NCI-H2107 treated with DMSO at 0.1 percent for 48 hours (cell line): ENCODE data around the gene CLEC1B.
"Not testable (repeated sequence)": the region's sequence is repeated elsewhere in the genome, so short reads cannot be mapped to it uniquely, and the experiment has no call there.

Experiments used
- DNase-seq: peaks from one replicate; lab custom pipeline; 2025; ENCODE audit not compliant: unreplicated experiment; lab: John Stamatoyannopoulos, UW

CLEC1B gene

DNA sequence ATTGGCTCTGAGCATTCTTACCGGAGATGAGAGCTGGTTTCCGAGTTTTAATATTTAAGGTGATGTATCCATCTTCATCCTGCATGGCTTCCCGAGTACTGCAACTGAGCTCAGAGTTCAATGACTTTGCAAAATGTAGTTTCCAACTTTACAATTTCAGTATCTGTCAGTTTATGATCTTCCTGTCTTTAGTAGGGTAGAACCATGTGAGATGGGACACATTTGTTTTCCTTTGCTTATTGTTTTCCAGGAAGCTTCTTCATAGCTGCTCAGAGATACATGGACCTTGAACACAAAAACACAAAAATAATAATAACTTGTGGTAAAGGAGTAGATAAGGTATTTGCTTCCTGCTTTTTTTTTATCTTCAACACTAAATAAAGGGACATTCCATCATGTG is at the start of gene CLEC1B:
TSS of gene CLEC1B (minus strand) at position 106 of the 400 bp plus-strand sequence. CDS start at position 85, 21 bp downstream.
- DNase-seq, result no peak

DNA sequence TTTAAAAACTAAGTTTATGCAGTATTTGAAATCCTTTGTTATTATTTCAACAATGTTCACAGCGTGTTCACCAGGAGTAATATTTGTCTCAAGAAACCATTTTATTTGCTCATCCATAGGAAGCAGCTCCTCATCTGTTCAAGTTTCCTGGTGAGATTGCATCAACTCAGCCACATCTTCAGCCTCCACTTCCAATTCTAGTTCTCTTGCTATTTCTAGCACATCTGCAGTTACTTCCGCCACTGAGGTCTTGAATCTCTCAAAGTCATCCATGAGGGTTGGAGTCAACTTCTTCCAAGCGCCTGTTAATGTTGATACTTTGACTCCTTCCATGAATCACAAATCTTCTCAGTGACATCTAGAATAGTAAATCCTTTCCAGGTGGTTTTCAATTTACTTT is 49.6 kb upstream of the CLEC1B start:
- no peak for DNase-seq

DNA sequence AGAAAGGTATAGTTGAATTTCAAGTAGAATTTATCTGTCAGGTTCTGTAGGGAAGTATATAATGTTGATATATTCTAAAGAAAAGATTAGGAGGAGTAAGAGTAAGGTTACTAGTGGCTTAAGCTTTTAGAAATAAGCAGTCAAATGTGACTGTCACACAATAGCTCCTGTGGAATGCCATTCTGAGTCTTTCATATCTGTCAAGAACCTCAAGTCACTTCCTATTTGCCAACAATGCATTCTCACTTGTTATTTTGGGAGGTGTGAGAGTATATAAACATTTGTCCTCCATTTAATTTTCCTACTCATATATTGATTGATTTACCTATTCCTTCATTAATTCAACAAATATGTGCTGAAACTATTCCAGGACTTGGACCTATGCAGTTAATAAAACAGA is 43.2 kb upstream of the CLEC1B start:
- no peak for DNase-seq

DNA sequence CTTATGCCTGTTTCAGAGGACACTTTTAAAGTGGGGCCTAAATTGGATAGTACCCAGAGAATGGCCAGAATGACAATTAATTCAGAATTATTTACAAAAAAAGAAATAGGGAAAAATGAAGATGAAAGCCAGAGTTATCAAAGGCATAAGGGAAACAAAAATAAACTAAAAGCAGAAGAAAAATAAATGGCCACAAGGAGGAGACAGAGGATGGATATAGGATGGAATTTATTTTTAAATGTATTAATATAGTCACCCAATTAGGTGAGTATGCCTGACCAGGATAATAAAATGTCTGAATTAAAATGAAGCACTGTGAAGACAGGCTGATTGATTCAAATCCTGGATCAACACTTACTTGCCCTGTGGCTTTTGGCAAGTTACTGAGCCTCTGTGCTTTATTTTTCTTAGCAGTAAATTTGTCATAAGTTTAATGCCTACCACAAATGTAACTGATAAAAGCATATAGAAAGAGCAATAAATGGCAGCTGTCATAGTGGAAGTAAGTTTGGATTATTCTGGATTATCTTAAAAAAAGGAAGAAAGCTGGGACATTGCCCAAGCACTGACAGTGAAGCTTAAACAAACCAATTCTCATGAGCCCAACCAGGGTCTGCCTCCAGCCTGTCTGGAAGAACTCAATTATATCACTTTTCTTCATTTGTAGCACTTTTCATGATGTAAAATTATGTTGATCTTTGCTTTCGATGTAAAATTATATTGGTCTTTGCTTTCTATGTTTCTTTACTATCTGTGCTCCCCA is 35.0 kb upstream of the CLEC1B start:
- DNase-seq, result no peak

DNA sequence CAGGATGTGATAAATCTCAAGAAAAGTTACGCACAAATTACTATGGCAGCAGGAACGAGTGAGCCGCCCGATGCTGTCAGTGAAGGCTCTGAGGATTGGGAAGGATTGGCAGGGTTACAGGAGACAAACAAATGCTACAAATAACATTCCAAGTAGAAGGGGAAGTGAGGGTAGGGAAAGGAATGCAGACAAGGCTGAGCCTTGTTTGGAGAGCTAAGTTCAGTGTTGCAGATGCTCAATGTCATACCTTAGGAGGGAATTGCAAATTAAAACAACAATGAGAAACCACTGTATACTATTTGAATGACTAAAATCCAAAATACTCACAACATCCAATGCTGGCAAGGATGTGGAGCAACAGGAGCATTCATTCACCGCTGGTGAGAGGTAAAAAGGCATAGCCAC is 32.9 kb upstream of the CLEC1B start:
- DNase-seq, result no peak

DNA sequence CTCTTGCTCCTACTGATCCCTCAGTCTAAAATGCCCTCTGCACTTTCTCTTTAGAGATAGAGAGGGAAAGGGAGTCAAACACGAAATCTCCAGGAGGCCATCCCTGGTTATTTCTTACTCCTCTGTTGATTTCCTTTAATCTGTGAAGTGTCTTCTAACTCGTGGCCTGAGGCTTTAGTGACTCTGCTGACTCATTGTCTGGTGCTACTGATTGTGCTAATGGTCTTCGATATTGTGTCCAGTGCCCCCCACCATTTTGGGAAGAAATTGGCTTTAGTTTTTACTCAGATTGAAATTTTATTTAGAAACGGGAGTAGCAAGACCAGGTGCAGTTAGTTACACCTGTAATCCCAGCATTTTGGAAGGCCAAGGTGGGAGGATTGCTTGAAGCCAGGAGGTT is 32.4 kb upstream of the CLEC1B start:
- no peak for DNase-seq

DNA sequence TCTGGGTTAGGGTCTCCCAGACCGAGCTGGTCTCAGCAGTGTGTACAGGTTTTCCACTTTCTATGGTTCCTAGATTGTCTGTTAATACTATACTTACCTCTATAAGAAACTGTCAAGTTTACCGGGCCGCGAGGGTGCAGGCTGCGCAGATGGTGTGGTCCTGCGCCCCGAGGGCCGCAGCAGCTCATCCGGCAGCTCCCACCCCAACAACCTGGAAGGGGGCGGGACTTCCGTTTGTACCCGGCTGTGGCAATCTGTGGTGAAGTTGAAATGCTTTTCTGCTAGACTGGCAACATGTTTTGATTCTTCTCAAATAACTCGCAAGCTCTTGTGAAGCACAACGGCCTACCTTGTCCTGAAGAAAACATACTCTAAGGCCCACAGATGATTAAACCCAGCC is 31.5 kb upstream of the CLEC1B start, which contains the start of gene CLEC9A:
TSS of gene CLEC9A (plus strand) at position 237 of the 400 bp plus-strand sequence. CDS start 22,006 bp downstream, outside the sequence.
- no peak for DNase-seq

DNA sequence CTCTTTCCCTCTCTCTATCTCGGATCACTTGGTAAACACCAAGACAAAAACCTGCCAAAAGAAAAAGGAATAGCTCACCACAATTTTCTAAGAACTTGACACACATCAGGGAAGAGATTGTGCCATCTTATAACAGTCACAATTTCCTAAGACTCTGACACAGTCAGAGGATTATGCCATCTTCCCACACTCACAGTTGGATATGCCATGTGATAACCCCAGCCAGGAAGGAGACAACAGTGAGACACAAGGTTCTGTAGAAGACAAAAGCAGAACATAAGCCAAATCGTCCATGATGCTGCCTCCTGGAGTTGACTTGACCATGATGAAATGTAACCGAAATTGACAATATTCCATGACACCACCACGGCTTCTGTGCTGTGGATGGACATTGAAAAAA is 28.8 kb upstream of the CLEC1B start:
- DNase-seq, result no peak

DNA sequence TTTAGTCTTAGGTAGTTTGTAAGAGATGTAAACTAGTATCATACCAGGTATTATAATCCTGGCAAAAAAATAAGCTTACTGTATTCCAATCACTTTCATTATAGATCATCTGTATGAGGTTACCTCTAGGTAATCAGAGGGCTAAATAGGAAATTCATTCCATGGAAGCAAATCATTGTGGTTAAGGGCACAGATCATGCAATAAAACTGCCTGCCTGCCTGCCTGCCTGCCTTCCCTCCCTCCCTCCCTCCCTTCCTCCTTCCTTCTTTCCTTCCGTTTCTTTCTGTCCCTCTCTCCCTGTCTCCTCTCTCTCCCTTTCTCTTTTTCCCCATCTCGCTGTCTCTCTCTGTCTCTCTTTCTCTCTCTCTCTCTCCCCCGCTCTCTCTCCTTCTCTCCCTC is 28.4 kb upstream of the CLEC1B start:
- DNase-seq, result no peak

DNA sequence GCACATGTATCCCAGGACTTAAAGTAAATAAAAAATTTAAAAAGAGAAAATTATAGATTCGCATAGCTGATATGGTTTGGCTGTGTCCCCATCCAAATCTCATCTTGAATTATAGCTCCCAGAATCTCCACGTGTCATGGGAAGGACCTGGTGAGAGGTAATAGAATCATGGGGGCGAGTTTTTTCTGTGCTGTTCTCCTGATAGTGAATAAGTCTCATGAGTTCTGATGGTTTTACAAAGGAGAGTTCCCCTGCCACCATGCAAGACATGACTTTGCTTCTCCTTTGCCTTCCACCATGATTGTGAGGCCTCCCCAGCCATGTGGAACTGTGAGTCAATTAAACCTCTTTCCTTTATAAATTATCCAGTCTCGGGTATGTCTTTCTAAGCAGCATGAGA is 27.7 kb upstream of the CLEC1B start:
- DNase-seq, result not testable (repeated sequence)

DNA sequence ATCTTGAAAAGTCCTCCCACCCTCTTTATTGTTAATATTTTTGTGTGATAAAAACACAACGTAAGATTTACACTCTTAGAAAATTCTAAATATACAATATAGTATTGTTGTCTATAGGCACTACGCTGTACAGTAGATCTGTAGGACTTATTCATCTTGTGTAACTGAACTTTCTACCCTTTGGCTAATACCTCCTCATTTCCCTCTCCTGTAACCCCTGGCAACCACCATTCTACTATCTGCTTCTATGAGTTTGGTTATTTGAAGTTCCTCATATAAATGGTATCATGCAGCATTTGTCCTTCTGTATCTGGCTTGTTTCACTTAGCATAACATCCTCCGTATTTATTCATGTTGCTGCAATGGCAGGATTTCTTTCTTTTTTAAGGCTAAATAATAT is 26.3 kb upstream of the CLEC1B start:
- DNase-seq, result no peak

DNA sequence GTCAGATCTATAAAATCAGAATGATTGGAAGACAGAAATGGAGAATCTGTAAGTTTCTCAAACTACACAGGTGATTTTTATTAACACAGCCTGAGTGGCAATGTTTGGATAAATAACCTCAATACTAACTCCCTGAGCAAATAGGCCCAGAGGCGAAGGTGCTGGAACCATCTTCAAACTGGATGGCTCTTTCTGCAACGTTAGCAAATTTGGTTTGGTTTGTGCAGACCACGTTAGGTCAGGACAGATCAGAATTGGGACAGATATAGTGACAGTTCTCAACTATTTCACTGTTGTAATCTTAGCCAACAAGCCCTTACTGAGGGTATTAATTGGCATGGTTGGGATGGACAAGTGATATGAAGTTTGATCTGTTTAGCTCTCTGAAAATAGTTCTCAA is 22.4 kb upstream of the CLEC1B start:
- DNase-seq, result no peak

DNA sequence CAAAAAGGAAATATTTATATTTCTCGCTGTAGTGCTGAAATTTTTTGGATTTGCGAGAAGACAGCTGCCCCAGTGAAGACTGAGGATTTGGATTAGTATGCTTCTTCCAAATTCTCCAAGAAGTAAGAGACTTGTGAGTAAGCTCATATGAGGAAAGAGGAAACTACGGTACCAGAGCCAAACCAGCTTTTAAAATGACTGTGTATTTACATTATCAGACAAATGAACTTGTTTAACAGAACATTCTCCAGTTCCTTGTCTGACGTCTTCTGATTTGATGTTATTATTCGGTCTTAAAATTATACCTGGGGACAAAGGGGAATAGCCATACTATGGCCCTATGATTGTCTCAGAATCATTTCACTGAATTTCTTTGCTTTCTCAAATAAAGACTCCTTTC is 19.5 kb upstream of the CLEC1B start:
- no peak for DNase-seq

DNA sequence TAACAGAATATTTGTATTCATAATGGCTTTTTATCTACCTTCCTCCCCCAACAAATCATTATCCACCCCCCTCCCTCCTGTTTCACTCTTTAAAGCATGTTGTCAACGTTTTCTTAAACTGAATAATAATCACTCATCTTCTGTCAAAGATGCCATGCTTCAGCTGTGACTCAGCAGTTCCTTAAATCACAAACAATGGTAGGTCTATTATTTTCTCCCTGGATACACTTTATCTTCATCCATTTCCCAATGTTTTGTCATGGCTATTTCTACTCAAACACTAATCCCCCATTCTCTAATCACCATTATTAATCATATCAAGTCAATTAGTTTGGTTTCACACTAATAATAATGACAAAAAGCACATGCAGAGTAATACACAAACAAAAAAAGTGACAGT is 18.0 kb upstream of the CLEC1B start:
- DNase-seq, result no peak

DNA sequence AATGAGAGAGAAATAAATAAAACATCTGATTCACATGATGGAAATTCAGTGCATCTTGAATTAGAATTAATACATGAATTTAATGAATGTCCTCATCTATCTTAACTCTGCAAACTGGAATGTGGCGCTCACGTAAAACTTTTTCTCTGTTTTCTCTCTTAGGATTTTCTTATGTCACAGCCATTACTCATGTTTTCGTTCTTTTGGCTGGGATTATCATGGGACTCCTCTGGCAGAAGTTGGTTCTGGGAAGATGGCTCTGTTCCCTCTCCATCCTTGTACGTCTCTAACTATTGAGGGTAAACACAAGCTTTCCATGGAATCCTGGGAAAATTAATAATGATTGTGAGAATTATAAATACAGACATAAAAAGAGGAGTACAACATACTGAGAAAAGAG is 16.5 kb upstream of the CLEC1B start:
- DNase-seq, result no peak

DNA sequence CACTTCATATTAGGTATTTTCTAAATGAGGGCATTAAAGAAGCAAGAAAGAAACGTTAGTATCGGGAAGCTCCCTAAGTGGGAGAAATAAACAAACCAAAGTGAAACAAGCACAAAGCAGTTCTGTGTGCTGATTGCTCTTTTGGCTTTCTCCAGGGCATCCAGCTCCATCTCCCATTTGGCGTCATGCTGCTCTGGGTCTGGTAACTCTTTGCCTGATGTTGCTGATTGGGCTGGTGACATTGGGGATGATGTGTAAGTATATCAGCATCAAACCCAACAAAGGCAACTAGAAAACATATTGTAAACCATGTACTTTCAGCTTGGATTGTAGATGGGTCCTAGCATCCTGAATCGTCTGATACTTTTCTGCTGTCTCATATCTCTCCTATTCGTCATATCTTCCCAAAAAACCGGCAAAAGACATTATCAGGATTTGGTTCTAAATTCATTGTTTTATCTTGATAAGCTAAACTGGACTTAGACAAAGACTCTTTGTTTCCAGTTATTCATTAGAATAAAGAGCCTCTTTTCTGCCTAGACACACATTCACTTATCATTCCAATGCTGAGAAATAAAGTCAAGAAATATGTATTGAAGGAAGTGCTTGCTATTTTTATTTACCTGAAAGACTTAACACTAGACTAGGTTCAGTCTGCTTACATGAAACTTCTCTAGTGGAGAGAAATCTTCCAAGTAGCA is 13.9 kb upstream of the CLEC1B start:
- no peak for DNase-seq

DNA sequence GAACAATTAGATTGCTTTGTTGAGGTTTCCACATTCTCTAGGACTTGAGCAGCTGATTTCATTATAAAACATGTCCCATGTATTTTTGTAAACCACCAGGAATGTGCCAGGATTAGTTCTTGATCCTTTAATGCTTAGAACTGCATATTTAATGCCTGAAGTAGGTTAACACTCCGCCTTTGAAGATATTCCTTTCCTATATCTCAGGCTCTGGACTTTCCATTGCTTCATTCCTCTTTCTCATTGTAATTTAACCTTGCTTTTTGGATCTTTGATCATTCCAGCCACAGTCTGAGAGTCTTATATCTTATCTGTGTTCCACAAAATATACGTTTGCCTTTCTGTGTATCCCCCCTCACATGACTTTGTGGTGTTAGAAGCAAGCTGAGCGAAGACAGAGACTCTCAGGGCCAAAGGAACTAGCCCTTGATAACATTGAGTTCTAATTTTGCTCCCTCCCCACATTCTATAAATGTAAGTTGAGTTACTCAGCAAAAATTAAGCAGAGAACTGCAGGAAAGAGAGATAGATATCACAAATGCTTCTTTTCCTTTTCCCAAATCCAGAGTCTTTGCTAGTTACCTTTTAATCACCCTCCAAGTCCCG is 2.4 kb upstream of the CLEC1B start:
- no peak for DNase-seq

DNA sequence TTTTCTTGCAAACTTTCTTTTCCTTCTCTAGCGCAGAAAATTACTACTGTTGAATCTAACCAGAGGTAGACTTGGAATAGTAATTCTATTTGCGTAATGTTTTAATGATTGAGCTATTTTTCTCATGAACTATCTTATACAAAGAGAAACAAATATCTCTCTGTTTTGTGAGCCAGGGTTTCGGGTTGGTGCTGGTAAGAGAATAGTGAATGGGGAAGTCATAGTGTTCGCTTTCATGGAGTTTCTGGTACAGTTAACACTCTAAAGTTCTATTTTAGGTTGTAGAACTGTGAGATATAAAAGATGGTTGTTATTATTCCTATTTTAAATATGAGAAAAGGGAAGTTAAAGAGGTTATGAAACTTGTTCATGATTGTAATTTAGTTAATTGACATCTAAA is 6.6 kb downstream of the CLEC1B start:
- no peak for DNase-seq

DNA sequence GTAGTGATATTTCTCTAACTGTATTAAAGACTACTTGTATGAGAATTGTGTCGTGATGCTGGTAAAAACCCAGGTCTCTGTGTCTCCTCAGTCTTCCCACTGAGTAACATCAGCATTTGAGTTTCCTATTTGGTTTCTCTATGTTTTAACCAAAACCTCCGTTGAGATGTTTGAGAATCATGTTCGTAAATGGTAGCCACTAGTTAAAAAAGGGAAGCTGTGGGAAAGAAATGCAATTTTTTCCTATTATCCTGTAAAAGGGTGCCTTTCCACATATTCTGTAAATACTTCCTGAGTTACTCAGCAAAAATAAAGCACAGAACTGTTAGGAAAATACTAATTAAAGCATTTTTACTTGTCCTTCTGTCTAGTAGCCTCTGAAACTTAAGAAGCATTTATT is 7.0 kb downstream of the CLEC1B start:
- DNase-seq, result no peak

DNA sequence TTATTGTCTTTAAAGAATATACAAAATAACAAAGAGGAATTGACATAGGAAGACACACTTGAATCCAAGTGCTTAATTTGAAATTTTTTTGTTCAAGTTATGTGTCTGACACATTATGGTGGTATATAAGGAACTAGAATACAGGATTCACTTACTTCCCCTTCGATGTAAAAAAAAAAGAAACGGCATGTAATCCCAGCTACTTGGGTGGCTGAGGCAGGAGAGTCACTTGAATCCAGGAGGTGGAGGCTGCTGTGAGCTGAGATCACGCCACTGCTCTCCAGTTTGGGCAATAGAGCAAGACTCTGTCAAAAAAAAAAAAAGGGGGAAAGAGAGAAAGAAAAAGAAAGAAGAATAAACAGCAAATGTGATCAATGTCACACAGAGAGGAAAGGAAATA is 18.8 kb downstream of the CLEC1B start:
- DNase-seq, result no peak

DNA sequence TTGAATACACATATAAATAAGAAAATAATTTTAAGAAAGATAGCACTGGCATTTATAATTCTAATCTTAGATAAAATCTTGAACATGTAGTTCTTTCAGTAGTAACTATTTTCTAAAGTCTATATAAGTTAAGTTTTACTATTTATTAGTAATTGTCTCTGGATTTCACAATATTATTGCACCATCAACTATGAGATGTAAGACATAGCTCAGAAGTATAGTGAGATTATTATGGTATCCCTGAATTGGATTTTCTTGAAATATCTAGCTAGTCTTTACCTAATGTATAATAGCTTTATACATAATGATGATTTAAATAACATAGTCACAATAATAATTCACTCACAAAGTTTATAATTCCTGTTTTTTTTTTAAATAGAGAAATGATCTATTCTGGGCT is 21.0 kb downstream of the CLEC1B start:
- no peak for DNase-seq

DNA sequence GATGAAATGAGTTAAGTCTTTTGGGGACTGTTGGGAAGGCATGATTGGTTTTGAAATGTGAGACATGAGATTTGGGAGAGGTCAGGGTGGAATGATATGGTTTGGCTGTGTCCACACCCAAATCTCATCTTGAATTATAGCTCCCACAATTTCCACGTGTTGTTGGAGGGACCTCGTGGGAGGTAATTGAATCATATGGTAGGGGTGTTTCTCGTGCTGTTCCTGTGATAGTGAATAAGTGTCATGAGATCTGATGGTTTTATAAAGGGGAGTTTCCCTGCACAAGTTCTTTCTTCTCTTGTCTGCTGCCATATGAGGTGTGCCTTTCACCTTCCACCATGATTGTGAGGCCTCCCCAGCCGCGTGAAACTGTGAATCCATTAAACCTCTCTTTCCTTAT is 22.3 kb downstream of the CLEC1B start:
- DNase-seq, result not testable (repeated sequence)
